AG20443 (cell line): ENCODE results near the gene SPAG7.
"Not testable (repeated sequence)": the region's sequence is repeated elsewhere in the genome, so short reads cannot be mapped to it uniquely, and the experiment has no call there.

Experiments
- DNase-seq: peaks from one replicate; pipeline ENCODE4 v3.0.0; 2012; ENCODE audit warnings: low spot score, mixed read lengths

SPAG7 gene

DNA sequence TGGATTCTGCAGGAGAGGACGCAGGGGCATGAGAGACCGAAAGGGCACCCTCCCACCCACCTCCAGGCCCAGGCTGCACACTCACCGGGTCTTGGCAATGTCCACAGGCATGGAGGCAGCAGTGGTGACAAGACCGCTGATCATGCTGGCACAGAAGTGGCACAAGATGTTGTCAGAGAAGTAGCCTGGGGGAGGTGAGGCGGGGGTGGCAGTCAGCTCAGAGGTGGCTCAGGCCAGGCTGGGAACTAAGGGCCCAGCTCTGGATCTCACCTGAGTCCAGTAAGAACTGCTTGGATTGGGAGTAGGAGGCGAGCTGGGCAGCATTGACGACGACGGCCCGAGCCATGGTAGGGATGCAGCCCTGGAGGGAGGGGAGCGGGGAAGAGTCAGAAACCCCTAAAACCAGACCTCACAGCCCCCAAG, 29.5 kb downstream of the SPAG7 start:
- DNase-seq, result no peak

DNA sequence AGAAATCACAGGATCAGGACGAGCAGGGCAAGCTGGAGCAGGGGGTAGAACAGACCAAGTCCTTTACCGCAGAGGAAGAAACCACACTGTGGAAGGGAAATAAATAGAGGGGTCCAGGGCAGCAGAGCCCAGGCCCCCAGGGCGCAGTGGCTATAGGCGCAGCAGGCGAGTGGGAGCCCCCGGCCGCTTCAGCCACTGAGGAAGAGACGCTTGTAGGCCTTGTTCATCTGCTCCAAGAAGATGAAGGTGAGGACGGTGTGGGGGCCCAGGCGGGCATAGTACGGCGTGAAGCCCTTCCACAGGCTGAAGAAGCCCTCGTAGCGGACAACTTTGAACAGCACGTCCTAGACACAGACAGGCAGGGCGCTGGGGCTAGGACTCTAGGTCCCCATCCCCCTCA, 30.1 kb downstream of the SPAG7 start:
- no peak for DNase-seq

DNA sequence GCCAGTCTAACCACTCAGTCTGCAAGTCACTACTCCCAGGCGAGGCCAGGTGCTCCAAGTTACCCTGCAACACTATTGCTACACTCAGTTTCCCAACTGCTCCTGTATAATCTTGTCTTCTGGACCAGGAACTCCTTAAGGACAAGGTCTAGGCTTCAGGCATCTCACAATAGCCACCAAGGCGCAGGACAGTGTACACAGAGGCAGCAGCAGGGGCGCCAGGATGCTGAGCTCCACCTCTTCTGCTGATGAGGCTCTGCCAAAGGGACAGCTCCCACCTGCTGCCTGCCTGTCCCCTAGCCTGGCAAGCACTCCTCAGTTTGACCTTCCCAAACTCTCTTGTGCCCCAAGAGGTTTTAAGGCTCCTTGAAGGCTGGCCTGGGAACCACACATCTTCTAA, 31.2 kb downstream of the SPAG7 start:
- DNase-seq, result no peak

DNA sequence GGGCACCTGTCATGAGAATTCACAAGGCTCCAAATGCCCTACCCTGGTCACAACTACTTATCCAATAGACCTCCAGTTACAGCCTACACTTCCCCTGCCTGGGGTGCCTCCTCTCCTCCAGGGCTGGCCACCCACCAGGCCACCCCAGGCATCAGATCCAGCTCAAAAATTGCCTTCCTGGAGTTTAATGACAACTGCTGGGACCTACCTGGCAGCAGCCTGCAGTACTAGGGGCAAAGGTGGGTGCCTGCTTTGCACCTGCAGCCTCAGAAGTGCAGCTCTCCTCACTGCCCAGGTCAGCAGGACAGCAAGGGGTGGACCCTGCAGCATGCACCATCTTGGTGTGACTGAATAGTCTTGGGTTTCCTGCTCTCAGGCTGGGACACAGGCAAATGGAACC, 32.0 kb downstream of the SPAG7 start:
- DNase-seq, result no peak

DNA sequence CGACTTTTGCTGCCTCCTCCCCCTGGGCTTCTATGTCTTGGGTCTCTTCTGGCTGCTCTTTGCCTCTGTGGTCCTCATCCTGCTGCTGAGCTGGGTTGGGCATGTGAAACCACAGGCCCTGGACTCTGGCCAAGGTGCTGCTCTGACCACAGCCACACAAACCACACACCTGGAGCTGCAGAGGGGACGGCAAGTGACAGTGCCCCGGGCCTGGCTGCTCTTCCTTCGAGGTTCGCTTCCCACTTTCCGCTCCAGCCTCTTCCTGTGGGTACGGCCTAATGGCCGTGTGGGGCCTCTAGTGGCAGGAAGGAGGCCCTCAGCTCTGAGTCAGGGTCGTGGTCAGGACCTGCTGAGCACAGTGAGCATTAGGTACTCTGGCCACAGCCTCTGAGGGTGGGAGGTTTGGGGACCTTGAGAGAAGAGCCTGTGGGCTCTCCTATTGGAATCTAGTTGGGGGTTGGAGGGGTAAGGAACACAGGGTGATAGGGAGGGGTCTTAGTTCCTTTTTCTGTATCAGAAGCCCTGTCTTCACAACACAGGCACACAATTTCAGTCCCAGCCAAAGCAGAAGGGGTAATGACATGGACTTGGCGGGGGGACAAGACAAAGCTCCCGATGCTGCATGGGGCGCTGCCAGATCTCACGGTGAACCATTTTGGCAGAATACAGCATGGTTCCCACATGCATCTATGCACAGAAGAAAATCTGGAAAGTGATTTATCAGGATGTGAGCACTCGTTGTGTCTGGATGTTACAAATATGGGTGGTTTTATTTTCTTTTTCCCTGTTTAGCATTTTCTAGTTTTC, 33.2 kb downstream of the SPAG7 start:
- DNase-seq, result peak; percentile 40

DNA sequence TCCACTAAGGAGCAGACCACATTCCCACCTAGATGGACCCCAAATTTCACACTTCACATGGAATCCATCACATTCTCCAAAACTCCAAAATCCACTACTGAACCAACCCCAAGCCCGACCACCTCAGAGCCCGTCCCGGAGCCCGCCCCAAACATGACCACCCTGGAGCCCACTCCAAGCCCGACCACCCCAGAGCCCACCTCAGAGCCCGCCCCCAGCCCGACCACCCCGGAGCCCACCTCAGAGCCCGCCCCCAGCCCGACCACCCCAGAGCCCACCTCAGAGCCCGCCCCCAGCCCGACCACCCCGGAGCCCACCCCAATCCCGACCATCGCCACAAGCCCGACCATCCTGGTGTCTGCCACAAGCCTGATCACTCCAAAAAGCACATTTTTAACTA, 34.0 kb downstream of the SPAG7 start:
- no peak for DNase-seq

DNA sequence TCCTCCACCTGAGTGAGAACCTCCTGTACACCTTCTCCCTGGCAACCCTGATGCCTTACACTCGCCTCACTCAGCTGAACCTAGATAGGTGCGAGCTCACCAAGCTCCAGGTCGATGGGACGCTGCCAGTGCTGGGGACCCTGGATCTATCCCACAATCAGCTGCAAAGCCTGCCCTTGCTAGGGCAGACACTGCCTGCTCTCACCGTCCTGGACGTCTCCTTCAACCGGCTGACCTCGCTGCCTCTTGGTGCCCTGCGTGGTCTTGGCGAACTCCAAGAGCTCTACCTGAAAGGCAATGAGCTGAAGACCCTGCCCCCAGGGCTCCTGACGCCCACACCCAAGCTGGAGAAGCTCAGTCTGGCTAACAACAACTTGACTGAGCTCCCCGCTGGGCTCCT, 34.9 kb downstream of the SPAG7 start:
- no peak for DNase-seq

DNA sequence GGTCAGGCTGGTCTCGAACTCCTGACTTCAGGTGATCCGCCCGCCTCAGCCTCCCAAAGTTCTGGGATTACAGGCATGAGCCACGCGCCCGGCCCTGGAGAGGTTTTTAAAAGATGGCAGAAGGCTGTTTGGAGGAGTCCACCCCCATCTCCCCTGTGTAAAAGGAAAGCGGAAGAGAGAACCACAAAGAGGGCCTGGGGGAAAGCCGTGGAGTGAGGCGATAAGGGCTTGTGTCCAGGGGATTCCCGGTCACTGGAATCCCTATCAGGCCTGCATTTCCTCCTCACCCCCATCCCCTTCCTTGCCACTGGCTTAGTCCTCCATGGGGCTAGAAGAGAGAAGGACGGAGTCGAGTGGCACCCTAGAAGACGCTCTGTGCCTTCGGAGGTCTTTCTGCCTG, 35.7 kb downstream of the SPAG7 start, which contains the start of gene GP1BA:
Gene GP1BA, plus strand, starts transcription at position 315 of the 400 bp plus-strand sequence. CDS start 328 bp downstream, outside the sequence.
- DNase-seq, result no peak

DNA sequence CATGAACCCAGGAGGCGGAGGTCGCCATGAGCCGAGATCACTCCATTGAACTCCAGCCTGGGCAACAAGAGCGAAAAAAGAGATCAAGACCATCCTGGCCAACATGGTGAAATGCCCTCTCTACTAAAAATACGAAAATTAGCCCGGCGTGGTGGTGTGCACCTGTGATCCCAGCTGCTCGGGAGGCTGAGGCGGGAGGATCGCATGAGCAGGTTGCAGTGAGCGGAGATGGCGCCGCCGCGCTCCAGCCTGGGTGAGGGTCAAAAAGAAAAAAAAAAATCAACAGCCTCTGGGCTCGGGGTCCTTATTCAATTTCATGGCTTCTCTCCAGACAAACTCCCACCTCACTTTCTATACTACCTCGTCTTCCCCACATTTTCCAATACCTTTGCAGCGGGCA, 38.7 kb downstream of the SPAG7 start:
- DNase-seq, result no peak

DNA sequence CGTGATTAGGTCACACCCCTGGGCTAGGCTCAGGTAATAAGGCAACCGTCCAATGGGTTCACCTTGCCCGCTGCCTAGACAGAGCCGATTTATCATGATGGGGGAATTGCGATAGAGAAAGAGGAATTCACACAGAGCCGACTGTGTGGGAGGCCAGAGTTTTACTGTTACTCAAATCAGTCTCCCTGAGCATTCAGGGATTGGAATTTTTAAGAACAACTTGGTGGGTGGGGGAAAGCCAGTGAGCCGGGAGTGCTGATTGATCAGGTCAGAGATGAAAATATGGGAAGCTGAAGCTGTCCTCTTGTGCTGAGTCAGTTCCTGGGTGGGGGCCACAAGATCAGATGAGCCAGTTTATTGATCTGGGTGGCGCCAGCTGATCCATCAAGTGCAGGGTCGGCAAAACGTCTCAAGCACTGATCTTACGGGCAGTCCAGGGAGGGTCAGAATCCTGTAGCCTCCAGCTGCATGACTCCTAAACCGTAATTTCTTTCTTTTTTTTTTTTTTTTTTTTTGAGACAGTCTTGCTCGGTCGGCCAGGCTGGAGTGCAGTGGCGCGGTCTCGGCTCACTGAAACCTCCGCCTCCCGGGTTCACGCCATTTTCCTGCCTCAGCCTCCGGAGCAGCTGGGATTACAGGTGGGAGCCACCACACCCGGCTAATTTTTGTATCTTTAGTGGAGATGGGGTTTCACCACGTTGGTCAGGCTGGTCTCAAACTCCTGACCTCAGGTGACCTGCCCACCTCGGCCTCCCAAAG, 40.9 kb downstream of the SPAG7 start:
- DNase-seq, result not testable (repeated sequence)

DNA sequence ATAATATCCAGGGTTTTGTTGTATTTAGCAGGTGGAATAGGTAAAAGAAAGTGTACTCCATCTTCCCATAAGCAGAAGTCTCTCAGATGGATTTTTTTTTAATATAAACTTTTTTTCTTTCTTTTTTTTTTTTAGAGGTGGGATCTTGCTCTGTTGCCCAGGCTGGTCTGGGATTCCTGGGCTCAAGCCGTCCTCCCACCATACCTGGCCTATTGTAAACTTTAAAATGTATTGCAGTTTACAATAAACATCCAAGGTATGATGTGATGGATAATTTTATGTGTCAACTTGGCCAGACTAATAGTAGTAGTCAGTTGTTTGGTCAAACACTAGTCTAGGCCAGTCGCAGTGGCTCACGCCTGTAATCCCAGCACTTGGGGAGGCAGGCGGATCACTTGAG, 46.3 kb downstream of the SPAG7 start:
- no peak for DNase-seq

DNA sequence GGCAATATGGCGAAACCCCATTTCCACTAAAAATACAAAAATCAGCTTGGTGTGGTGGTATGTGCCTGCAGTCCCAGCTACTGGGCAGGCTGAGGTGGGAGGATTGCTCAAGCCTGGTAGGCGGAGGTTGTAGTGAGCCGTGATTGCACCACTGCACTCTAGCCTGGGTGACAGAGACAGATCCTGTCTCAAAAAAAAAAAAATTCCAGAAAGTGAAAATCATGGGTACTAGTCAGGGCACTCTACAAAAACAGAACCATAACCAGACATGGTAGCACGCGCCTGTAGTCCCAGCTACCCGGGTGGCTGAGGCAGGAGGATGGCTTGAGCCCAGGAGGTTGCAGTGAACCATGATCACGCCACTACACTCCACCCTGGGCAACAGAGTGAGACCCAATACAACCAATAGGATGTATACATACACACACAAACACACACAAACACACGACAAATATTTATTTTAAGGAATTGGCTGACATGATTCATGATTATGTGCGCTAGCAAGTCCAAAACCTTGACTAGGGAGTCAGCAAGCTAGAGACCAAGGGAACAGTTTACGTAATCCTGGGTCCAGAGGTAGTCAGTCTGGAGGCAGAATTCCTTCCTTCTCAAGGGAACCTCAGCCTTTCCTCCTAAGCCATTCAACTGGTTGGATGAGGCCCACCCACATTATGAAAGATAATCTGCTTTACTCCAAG, 47.1 kb downstream of the SPAG7 start:
- no peak for DNase-seq

DNA sequence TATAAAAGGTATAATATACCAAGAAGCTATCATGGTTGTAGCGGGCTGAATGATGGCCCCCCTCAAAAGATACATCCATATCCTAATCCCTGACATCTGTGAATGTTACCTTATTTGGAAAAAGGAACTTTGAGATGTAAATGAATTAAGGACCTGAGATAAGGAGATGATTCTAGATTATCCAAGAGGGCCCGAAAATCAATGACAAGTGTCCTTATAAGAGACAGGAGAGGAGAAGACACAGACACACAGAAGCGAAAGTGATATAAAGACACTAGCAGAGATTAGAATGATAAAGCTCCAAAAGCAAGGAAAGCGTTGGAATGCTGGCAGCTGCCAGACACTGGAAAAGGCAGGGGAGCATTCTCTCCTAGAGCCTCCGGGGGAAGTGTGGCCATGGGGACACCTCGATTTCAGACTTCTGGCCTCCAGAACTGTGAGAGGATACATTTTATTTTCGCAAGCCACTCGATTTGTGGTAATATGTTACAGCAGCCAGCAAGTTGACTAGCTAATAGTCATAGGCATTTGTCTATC, 48.0 kb downstream of the SPAG7 start:
- no peak for DNase-seq

DNA sequence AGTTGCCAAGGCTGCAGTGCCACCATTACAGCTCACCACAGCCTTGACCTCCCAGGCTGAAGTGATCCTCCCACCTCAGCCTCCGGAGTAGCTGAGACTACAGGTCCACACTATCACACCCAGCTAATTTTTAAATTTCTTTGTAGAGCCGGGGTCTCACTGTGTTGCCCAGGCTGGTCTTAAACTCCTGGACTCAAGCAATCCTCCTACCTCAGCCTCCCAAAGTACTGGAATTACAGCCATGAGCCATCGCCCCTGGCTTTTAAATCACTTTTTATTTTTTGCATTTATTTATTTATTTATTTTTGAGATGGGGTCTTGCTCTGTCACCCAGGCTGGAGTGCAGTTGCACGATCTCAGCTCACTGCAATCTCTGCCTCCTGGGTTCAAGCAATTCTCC, 53.1 kb downstream of the SPAG7 start:
- DNase-seq, result not testable (repeated sequence)

DNA sequence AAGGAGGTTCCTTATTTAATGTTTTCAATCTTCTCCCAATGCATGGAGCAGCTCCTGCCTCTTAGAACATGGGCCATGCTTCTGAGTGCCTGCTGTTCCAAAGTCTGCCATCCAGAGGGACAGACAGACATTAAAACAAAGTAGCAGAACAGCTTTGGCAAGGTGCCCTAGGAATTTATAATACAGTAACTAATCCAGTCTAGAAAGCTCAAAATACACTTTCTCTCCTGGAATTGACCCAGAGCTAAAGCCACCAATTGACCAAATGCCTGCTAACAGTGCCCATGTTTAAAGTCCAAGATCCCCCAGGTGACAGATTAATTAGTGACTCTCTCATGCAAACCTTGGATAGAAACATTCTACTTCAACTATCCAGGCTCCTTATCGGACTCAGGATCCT, 53.6 kb downstream of the SPAG7 start:
- DNase-seq, result no peak
